Measurements from ENCODE around the gene HOXB3.

HOXB3 gene

GRCh38 chr17:48543107-48543853 is 46.8 kb downstream of the HOXB3 start:
- DNase-seq (ENCODE audit: low read depth) = peak; percentile 19
- peak overlapping the region; percentile 22 for H3K4me3 ChIP-seq (ENCODE audit: low read depth, low read length)
- TF ChIP-seq, protein P1, sequence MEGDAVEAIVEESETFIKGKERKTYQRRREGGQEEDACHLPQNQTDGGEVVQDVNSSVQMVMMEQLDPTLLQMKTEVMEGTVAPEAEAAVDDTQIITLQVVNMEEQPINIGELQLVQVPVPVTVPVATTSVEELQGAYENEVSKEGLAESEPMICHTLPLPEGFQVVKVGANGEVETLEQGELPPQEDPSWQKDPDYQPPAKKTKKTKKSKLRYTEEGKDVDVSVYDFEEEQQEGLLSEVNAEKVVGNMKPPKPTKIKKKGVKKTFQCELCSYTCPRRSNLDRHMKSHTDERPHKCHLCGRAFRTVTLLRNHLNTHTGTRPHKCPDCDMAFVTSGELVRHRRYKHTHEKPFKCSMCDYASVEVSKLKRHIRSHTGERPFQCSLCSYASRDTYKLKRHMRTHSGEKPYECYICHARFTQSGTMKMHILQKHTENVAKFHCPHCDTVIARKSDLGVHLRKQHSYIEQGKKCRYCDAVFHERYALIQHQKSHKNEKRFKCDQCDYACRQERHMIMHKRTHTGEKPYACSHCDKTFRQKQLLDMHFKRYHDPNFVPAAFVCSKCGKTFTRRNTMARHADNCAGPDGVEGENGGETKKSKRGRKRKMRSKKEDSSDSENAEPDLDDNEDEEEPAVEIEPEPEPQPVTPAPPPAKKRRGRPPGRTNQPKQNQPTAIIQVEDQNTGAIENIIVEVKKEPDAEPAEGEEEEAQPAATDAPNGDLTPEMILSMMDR (conservative IDR thresholded peaks at IDR 0.05; ENCODE audit: low read depth, low read length) = no peak

- H3K4me3 ChIP-seq (ENCODE audit: low read depth, low read length) = no peak overlapping the region
- TF ChIP-seq, protein P1 (conservative IDR thresholded peaks at IDR 0.05; ENCODE audit: low read depth, low read length) = no peak
Observed at GRCh38 chr17:48542698-48543106, 47.3 kb downstream of the HOXB3 start.

GRCh38 chr17:48542114-48542656 is 47.9 kb downstream of the HOXB3 start:
- TF ChIP-seq, protein P1 (conservative IDR thresholded peaks at IDR 0.05; ENCODE audit: low read depth, low read length) = no peak
- no peak for DNase-seq (ENCODE audit: low read depth)
- H3K4me3 ChIP-seq (ENCODE audit: low read depth, low read length) = no peak overlapping the region

More at GRCh38 chr17:48542698-48543106, 47.3 kb downstream of the HOXB3 start:
- DNase-seq (ENCODE audit: low read depth) = no peak

GRCh38 chr17:48541577-48542113 is 48.4 kb downstream of the HOXB3 start:
- TF ChIP-seq, protein P1 (conservative IDR thresholded peaks at IDR 0.05; ENCODE audit: low read depth, low read length) = no peak
- peak overlapping the region; percentile 8 for H3K4me3 ChIP-seq (ENCODE audit: low read depth, low read length)
- DNase-seq (ENCODE audit: low read depth) = no peak

GRCh38 chr17:48541036-48541576 is 48.9 kb downstream of the HOXB3 start:
- TF ChIP-seq, protein P1 (conservative IDR thresholded peaks at IDR 0.05; ENCODE audit: low read depth, low read length) = no peak
- no peak overlapping the region for H3K4me3 ChIP-seq (ENCODE audit: low read depth, low read length)
- no peak for DNase-seq (ENCODE audit: low read depth)

DNA sequence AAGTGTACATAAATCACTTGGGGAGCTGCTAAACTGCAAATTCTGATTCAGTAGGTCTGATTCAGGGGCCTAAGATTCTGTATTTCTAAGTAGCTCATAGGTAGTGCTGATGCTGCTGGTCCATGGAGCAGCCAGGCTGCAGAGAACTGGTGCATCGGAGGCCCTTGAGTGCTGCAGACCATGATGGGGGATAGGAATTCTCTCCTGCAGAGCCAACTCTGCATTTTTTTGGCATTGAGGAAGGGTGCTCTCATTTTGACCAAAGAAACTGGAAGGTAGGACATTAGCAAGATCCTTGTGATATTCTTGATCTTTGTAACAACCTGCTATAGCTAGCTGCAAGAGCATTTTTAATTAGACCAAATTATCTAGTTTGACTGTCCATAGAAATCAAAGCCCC is 49.8 kb downstream of the HOXB3 start:
- TF ChIP-seq, protein P1 (conservative IDR thresholded peaks at IDR 0.05; ENCODE audit: low read depth, low read length) = no peak
- H3K4me3 ChIP-seq (ENCODE audit: low read depth, low read length) = no peak overlapping the region
- DNase-seq (ENCODE audit: low read depth) = no peak
